Mesendoderm (in vitro differentiated cells): ENCODE data around the gene RBM19. TPM values are rescaled to one million over a fixed set of nuclear protein-coding genes. Genes with fewer than 3 reads are reported as not detected.

ENCODE experiments used
- DNase-seq: peaks from one replicate; pipeline ENCODE4 v3.0.0; 2013
- H2AK5ac ChIP-seq: 2 replicates; pipeline ENCODE4 v1.6.1; 2013; ENCODE audit warnings: low read length, inconsistent platforms
- H2BK120ac ChIP-seq: 2 replicates; pipeline ENCODE4 v1.6.1; 2013; ENCODE audit warnings: low read depth, mild to moderate bottlenecking, low read length, moderate library complexity, mixed read lengths
- H2BK15ac ChIP-seq: replicated peaks from 2 replicates; pipeline ENCODE4 v1.6.1; 2013; ENCODE audit warnings: low read depth, mild to moderate bottlenecking, moderate library complexity
- H2BK5ac ChIP-seq: 2 replicates; pipeline ENCODE4 v1.6.1; 2013; ENCODE audit warnings: low read length, inconsistent platforms
- H3K18ac ChIP-seq: 2 replicates; pipeline ENCODE4 v1.6.1; 2013; ENCODE audit warnings: mild to moderate bottlenecking, low read length, mixed read lengths
- H3K23ac ChIP-seq: one replicate; pipeline ENCODE4 v1.6.1; 2013; ENCODE audit warnings: low read length
- H3K27ac ChIP-seq: 2 replicates; pipeline ENCODE4 v1.5.1; 2013; ENCODE audit warnings: low read depth, mild to moderate bottlenecking, inconsistent platforms, low read length, moderate library complexity
- H3K27me3 ChIP-seq: 2 replicates; pipeline ENCODE4 v1.6.1; 2013; ENCODE audit warnings: low read length, control low read depth, mild to moderate bottlenecking, inconsistent platforms; ENCODE audit not compliant: insufficient read depth, poor library complexity
- H3K36me3 ChIP-seq: 2 replicates; pipeline ENCODE4 v1.6.1; 2013; ENCODE audit warnings: low read length, inconsistent platforms; ENCODE audit not compliant: control insufficient read depth, insufficient read depth
- H3K4ac ChIP-seq: one replicate; pipeline ENCODE4 v1.6.1; 2013; ENCODE audit warnings: low read depth, mild to moderate bottlenecking, low read length, moderate library complexity
- H3K4me1 ChIP-seq: 2 replicates; pipeline ENCODE4 v1.6.1; 2013; ENCODE audit warnings: low read depth, low read length, inconsistent platforms; ENCODE audit not compliant: control insufficient read depth
- H3K4me2 ChIP-seq: 2 replicates; pipeline ENCODE4 v1.6.1; 2013; ENCODE audit warnings: low read length
- H3K4me3 ChIP-seq: 2 replicates; pipeline ENCODE4 v1.5.1; 2013; ENCODE audit warnings: mild to moderate bottlenecking, low read length
- H3K56ac ChIP-seq: one replicate; pipeline ENCODE4 v1.6.1; 2013; ENCODE audit warnings: low read length
- H3K79me1 ChIP-seq: 2 replicates; pipeline ENCODE4 v1.6.1; 2013; ENCODE audit warnings: low read length, inconsistent platforms
- H3K79me2 ChIP-seq: 2 replicates; pipeline ENCODE4 v1.6.1; 2013; ENCODE audit warnings: mild to moderate bottlenecking, low read length; ENCODE audit not compliant: control insufficient read depth, insufficient read depth
- H3K9ac ChIP-seq: 2 replicates; pipeline ENCODE4 v1.6.1; 2013; ENCODE audit warnings: low read length, inconsistent platforms
- H4K5ac ChIP-seq: one replicate; pipeline ENCODE4 v1.6.1; 2013; ENCODE audit warnings: low read length
- H4K8ac ChIP-seq: one replicate; pipeline ENCODE4 v1.6.1; 2013; ENCODE audit warnings: low read depth, mild to moderate bottlenecking, control low read depth, low read length, moderate library complexity
- WGBS: extraction: QIAGEN DNeasy Blood & Tissue Kit; methylation state at CpG from one replicate; pipeline ENCODE4 v1.1.7; 2013; ENCODE audit warnings: low lambda C conversion rate, missing lambda C conversion rate; ENCODE audit not compliant: insufficient coverage; ENCODE audit errors: extremely low coverage; 5-methylcytosine and 5-hydroxymethylcytosine counted together
- polyA plus RNA-seq, 2 experiments: library from polyadenylated mRNA; stranded (reverse); fragments of 200-250 nt; gene quantifications; one replicate each; pipeline ENCODE4 v1.2.3, GENCODE V29; 2013

The RBM19 gene
- polyA plus RNA-seq (2013, experiment 1 of 2), result 39.6 TPM
- polyA plus RNA-seq (2013, experiment 2 of 2), result 40.6 TPM

- H3K27me3 ChIP-seq, result no peaks in the 10 kb centered on the region
- no CpG with 5 or more reads among the region's 46 CpGs for WGBS
- H3K79me2 ChIP-seq, result peaks cover 23% of the 10 kb centered on the region
- H3K27ac ChIP-seq, result no peak within 1 kb of the TSS
- H3K4me1 ChIP-seq, result no peaks in the 10 kb centered on the region
- no peak within 1 kb of the TSS for H2BK120ac ChIP-seq
- no peak within 1 kb of the TSS for H2AK5ac ChIP-seq
- no peak within 1 kb of the TSS for H2BK15ac ChIP-seq
- H3K23ac ChIP-seq, result no peak within 1 kb of the TSS
- peak within 1 kb of the TSS; percentile 81 for H3K4me2 ChIP-seq
- peak; percentile 99 for DNase-seq
- H4K5ac ChIP-seq, result peak within 1 kb of the TSS; percentile 90
- peaks cover 10% of the 10 kb centered on the region for H3K79me1 ChIP-seq
- H4K8ac ChIP-seq, result peak within 1 kb of the TSS; percentile 99
- H3K56ac ChIP-seq, result peak within 1 kb of the TSS; percentile 88
- H3K4ac ChIP-seq, result peak within 1 kb of the TSS; percentile 57
- no peak within 1 kb of the TSS for H2BK5ac ChIP-seq
- H3K4me3 ChIP-seq, result peak within 1 kb of the TSS; percentile 98
- H3K18ac ChIP-seq, result no peak within 1 kb of the TSS
- H3K36me3 ChIP-seq, result peaks cover 3% of the 10 kb centered on the region
- peak within 1 kb of the TSS; percentile 78 for H3K9ac ChIP-seq
Measured at GRCh38 chr12:113965951-113966797, at the start of gene RBM19. Gene RBM19 (minus strand): TSS chr12:113966325. CDS start chr12:113966227, 98 bp downstream.

GRCh38 chr12:114015851-114016250, 49.7 kb upstream of the RBM19 start:
- no peak overlapping the region for H4K8ac ChIP-seq
- no peak overlapping the region for H3K9ac ChIP-seq
- H3K4me3 ChIP-seq, result no peak overlapping the region
- H3K4me1 ChIP-seq, result no peaks in the 10 kb centered on the region
- H3K4ac ChIP-seq, result no peak overlapping the region
- H3K23ac ChIP-seq, result no peak overlapping the region
- no peak overlapping the region for H2BK15ac ChIP-seq
- no peak overlapping the region for H3K4me2 ChIP-seq
- H3K56ac ChIP-seq, result no peak overlapping the region
- H2BK120ac ChIP-seq, result no peak overlapping the region
- no peaks in the 10 kb centered on the region for H3K36me3 ChIP-seq
- no peak overlapping the region for H3K27ac ChIP-seq
- no CpG with 5 or more reads among the region's 7 CpGs for WGBS
- H3K27me3 ChIP-seq, result no peaks in the 10 kb centered on the region
- H2BK5ac ChIP-seq, result no peak overlapping the region
- no peaks in the 10 kb centered on the region for H3K79me1 ChIP-seq
- H2AK5ac ChIP-seq, result no peak overlapping the region
- no peak overlapping the region for H3K18ac ChIP-seq
- peak; percentile 68 for DNase-seq
- no peak overlapping the region for H4K5ac ChIP-seq
- no peaks in the 10 kb centered on the region for H3K79me2 ChIP-seq

GRCh38 chr12:114013575-114014345, 47.6 kb upstream of the RBM19 start:
- Histone ChIP-seq H2BK5ac (no peak overlapping the region), H3K9ac (no peak overlapping the region), H3K4me1 (no peaks in the 10 kb centered on the region), H2AK5ac (no peak overlapping the region), H3K4ac (no peak overlapping the region), H2BK15ac (no peak overlapping the region), H4K5ac (no peak overlapping the region), H3K18ac (no peak overlapping the region), H3K36me3 (no peaks in the 10 kb centered on the region), H3K56ac (no peak overlapping the region), H4K8ac (no peak overlapping the region), H3K79me1 (no peaks in the 10 kb centered on the region), H2BK120ac (no peak overlapping the region), H3K27ac (no peak overlapping the region), H3K23ac (no peak overlapping the region), H3K4me2 (no peak overlapping the region), H3K4me3 (no peak overlapping the region), H3K79me2 (no peaks in the 10 kb centered on the region), H3K27me3 (no peaks in the 10 kb centered on the region)
- WGBS, result no CpG with 5 or more reads among the region's 6 CpGs
- DNase-seq, result peak; percentile 89

GRCh38 chr12:114012744-114013431, 46.8 kb upstream of the RBM19 start:
- WGBS, result no CpG with 5 or more reads among the region's 3 CpGs
- no peak overlapping the region for H2BK120ac ChIP-seq
- no peak overlapping the region for H2BK15ac ChIP-seq
- no peak for DNase-seq
- no peak overlapping the region for H2BK5ac ChIP-seq
- H3K27me3 ChIP-seq, result no peaks in the 10 kb centered on the region
- no peaks in the 10 kb centered on the region for H3K36me3 ChIP-seq
- H3K18ac ChIP-seq, result no peak overlapping the region
- no peak overlapping the region for H4K8ac ChIP-seq
- H3K4me2 ChIP-seq, result no peak overlapping the region
- H3K79me2 ChIP-seq, result no peaks in the 10 kb centered on the region
- no peak overlapping the region for H4K5ac ChIP-seq
- H2AK5ac ChIP-seq, result no peak overlapping the region
- H3K4me1 ChIP-seq, result no peaks in the 10 kb centered on the region
- H3K27ac ChIP-seq, result no peak overlapping the region
- H3K56ac ChIP-seq, result no peak overlapping the region
- H3K4me3 ChIP-seq, result no peak overlapping the region
- no peaks in the 10 kb centered on the region for H3K79me1 ChIP-seq
- H3K23ac ChIP-seq, result no peak overlapping the region
- H3K4ac ChIP-seq, result no peak overlapping the region
- H3K9ac ChIP-seq, result no peak overlapping the region

- WGBS, result no CpG with 5 or more reads among the region's 10 CpGs
- Histone ChIP-seq H3K27ac (no peak overlapping the region), H3K4ac (no peak overlapping the region), H2BK5ac (no peak overlapping the region), H3K4me3 (no peak overlapping the region), H2BK120ac (no peak overlapping the region), H3K56ac (no peak overlapping the region), H3K27me3 (no peaks in the 10 kb centered on the region), H4K5ac (no peak overlapping the region), H3K18ac (no peak overlapping the region), H3K9ac (no peak overlapping the region), H3K79me2 (no peaks in the 10 kb centered on the region), H4K8ac (no peak overlapping the region), H2BK15ac (no peak overlapping the region), H3K4me2 (no peak overlapping the region), H3K36me3 (no peaks in the 10 kb centered on the region), H2AK5ac (no peak overlapping the region), H3K79me1 (no peaks in the 10 kb centered on the region), H3K23ac (no peak overlapping the region), H3K4me1 (no peaks in the 10 kb centered on the region)
- DNase-seq, result peak; percentile 3
Measured at GRCh38 chr12:114011711-114012110, 45.6 kb upstream of the RBM19 start.
